Measurements from ENCODE around the gene SARDH. TPM values are rescaled to one million over a fixed set of nuclear protein-coding genes. Genes with fewer than 3 reads are reported as not detected.

Gene SARDH
- total RNA-seq, 1 donor from 2014 or later, result 5.7 TPM

GRCh38 chr9:133650026-133650425 lies 88.1 kb downstream of the SARDH start:
- no peak overlapping the region for H3K27ac ChIP-seq (ENCODE audit: low read depth, low read length)
- no peaks in the 10 kb centered on the region for H3K36me3 ChIP-seq (ENCODE audit: control insufficient read depth in 3 of 3, insufficient read depth in 3 of 3, low read length in 3 of 3)
- no peaks in the 10 kb centered on the region for H3K9me3 ChIP-seq (ENCODE audit: control insufficient read depth in 3 of 3, low read length in 3 of 3)
- H3K4me1 ChIP-seq (ENCODE audit: control insufficient read depth in 3 of 3, insufficient read depth in 3 of 3, low read length in 3 of 3), result no peaks in the 10 kb centered on the region
- H3K9ac ChIP-seq (ENCODE audit: low read depth in 1 of 3, low read length in 3 of 3), result no peak overlapping the region
- peaks cover 21 to 67% (median 58%) of the 10 kb centered on the region in 3 donors for H3K27me3 ChIP-seq (ENCODE audit: control insufficient read depth in 3 of 3, insufficient read depth in 3 of 3, low read length in 3 of 3)
- H3K4me3 ChIP-seq (ENCODE audit: low read length in 3 of 3), result no peak overlapping the region

- H3K27ac ChIP-seq (ENCODE audit: low read depth, low read length), result no peak overlapping the region
- no peaks in the 10 kb centered on the region for H3K4me1 ChIP-seq (ENCODE audit: control insufficient read depth in 3 of 3, insufficient read depth in 3 of 3, low read length in 3 of 3)
- no peaks in the 10 kb centered on the region for H3K36me3 ChIP-seq (ENCODE audit: control insufficient read depth in 3 of 3, insufficient read depth in 3 of 3, low read length in 3 of 3)
- H3K4me3 ChIP-seq (ENCODE audit: low read length in 3 of 3), result no peak overlapping the region
- H3K27me3 ChIP-seq (ENCODE audit: control insufficient read depth in 3 of 3, insufficient read depth in 3 of 3, low read length in 3 of 3), result peaks cover 18 to 63% (median 54%) of the 10 kb centered on the region in 3 donors
- no peak overlapping the region for H3K9ac ChIP-seq (ENCODE audit: low read depth in 1 of 3, low read length in 3 of 3)
- no peaks in the 10 kb centered on the region for H3K9me3 ChIP-seq (ENCODE audit: control insufficient read depth in 3 of 3, low read length in 3 of 3)
Measured at GRCh38 chr9:133649194-133649593, 89.0 kb downstream of the SARDH start.

GRCh38 chr9:133647765-133648469 lies 90.2 kb downstream of the SARDH start:
- Histone ChIP-seq H3K36me3 (ENCODE audit: control insufficient read depth in 3 of 3, insufficient read depth in 3 of 3, low read length in 3 of 3) (no peaks in the 10 kb centered on the region), H3K4me1 (ENCODE audit: control insufficient read depth in 3 of 3, insufficient read depth in 3 of 3, low read length in 3 of 3) (peaks cover 0 to under 1% (median 0%) of the 10 kb centered on the region in 3 donors), H3K9ac (ENCODE audit: low read depth in 1 of 3, low read length in 3 of 3) (no peak overlapping the region), H3K4me3 (ENCODE audit: low read length in 3 of 3) (no peak overlapping the region), H3K9me3 (ENCODE audit: control insufficient read depth in 3 of 3, low read length in 3 of 3) (no peaks in the 10 kb centered on the region), H3K27ac (ENCODE audit: low read depth, low read length) (no peak overlapping the region), H3K27me3 (ENCODE audit: control insufficient read depth in 3 of 3, insufficient read depth in 3 of 3, low read length in 3 of 3) (peaks cover 14 to 55% (median 45%) of the 10 kb centered on the region in 3 donors)

GRCh38 chr9:133647148-133647547 lies 91.0 kb downstream of the SARDH start:
- no peaks in the 10 kb centered on the region for H3K9me3 ChIP-seq (ENCODE audit: control insufficient read depth in 3 of 3, low read length in 3 of 3)
- H3K9ac ChIP-seq (ENCODE audit: low read depth in 1 of 3, low read length in 3 of 3), result no peak overlapping the region
- H3K4me3 ChIP-seq (ENCODE audit: low read length in 3 of 3), result no peak overlapping the region
- H3K27ac ChIP-seq (ENCODE audit: low read depth, low read length), result no peak overlapping the region
- H3K36me3 ChIP-seq (ENCODE audit: control insufficient read depth in 3 of 3, insufficient read depth in 3 of 3, low read length in 3 of 3), result no peaks in the 10 kb centered on the region
- peaks cover 16 to 54% (median 40%) of the 10 kb centered on the region in 3 donors for H3K27me3 ChIP-seq (ENCODE audit: control insufficient read depth in 3 of 3, insufficient read depth in 3 of 3, low read length in 3 of 3)
- H3K4me1 ChIP-seq (ENCODE audit: control insufficient read depth in 3 of 3, insufficient read depth in 3 of 3, low read length in 3 of 3), result peaks cover 0 to 2% (median 0%) of the 10 kb centered on the region in 3 donors

- Histone ChIP-seq H3K27ac (ENCODE audit: low read depth, low read length) (no peak overlapping the region), H3K9ac (ENCODE audit: low read depth in 1 of 3, low read length in 3 of 3) (no peak overlapping the region), H3K9me3 (ENCODE audit: control insufficient read depth in 3 of 3, low read length in 3 of 3) (no peaks in the 10 kb centered on the region), H3K36me3 (ENCODE audit: control insufficient read depth in 3 of 3, insufficient read depth in 3 of 3, low read length in 3 of 3) (no peaks in the 10 kb centered on the region), H3K27me3 (ENCODE audit: control insufficient read depth in 3 of 3, insufficient read depth in 3 of 3, low read length in 3 of 3) (peaks cover 13 to 47% (median 43%) of the 10 kb centered on the region in 3 donors), H3K4me1 (ENCODE audit: control insufficient read depth in 3 of 3, insufficient read depth in 3 of 3, low read length in 3 of 3) (peaks cover 0 to 2% (median 0%) of the 10 kb centered on the region in 3 donors), H3K4me3 (ENCODE audit: low read length in 3 of 3) (no peak overlapping the region)
Measured at GRCh38 chr9:133645021-133645765, 93.0 kb downstream of the SARDH start.

GRCh38 chr9:133643978-133644760 lies 94.0 kb downstream of the SARDH start:
- Histone ChIP-seq H3K9ac (ENCODE audit: low read depth in 1 of 3, low read length in 3 of 3) (no peak overlapping the region), H3K4me1 (ENCODE audit: control insufficient read depth in 3 of 3, insufficient read depth in 3 of 3, low read length in 3 of 3) (peaks cover 0 to 2% (median 0%) of the 10 kb centered on the region in 3 donors), H3K9me3 (ENCODE audit: control insufficient read depth in 3 of 3, low read length in 3 of 3) (no peaks in the 10 kb centered on the region), H3K27me3 (ENCODE audit: control insufficient read depth in 3 of 3, insufficient read depth in 3 of 3, low read length in 3 of 3) (peaks cover 13 to 46% (median 46%) of the 10 kb centered on the region in 3 donors), H3K4me3 (ENCODE audit: low read length in 3 of 3) (no peak overlapping the region), H3K27ac (ENCODE audit: low read depth, low read length) (no peak overlapping the region), H3K36me3 (ENCODE audit: control insufficient read depth in 3 of 3, insufficient read depth in 3 of 3, low read length in 3 of 3) (no peaks in the 10 kb centered on the region)

GRCh38 chr9:133643362-133643755 lies 94.8 kb downstream of the SARDH start:
- H3K27me3 ChIP-seq (ENCODE audit: control insufficient read depth in 3 of 3, insufficient read depth in 3 of 3, low read length in 3 of 3), result peaks cover 13 to 46% (median 43%) of the 10 kb centered on the region in 3 donors
- H3K9ac ChIP-seq (ENCODE audit: low read depth in 1 of 3, low read length in 3 of 3), result no peak overlapping the region
- H3K4me3 ChIP-seq (ENCODE audit: low read length in 3 of 3), result no peak overlapping the region
- H3K4me1 ChIP-seq (ENCODE audit: control insufficient read depth in 3 of 3, insufficient read depth in 3 of 3, low read length in 3 of 3), result peaks cover 0 to 2% (median 0%) of the 10 kb centered on the region in 3 donors
- no peaks in the 10 kb centered on the region for H3K9me3 ChIP-seq (ENCODE audit: control insufficient read depth in 3 of 3, low read length in 3 of 3)
- no peaks in the 10 kb centered on the region for H3K36me3 ChIP-seq (ENCODE audit: control insufficient read depth in 3 of 3, insufficient read depth in 3 of 3, low read length in 3 of 3)
- no peak overlapping the region for H3K27ac ChIP-seq (ENCODE audit: low read depth, low read length)

GRCh38 chr9:133642708-133643361 lies 95.3 kb downstream of the SARDH start:
- Histone ChIP-seq H3K4me3 (ENCODE audit: low read length in 3 of 3) (no peak overlapping the region), H3K27me3 (ENCODE audit: control insufficient read depth in 3 of 3, insufficient read depth in 3 of 3, low read length in 3 of 3) (peaks cover 13 to 41% (median 38%) of the 10 kb centered on the region in 3 donors), H3K9me3 (ENCODE audit: control insufficient read depth in 3 of 3, low read length in 3 of 3) (no peaks in the 10 kb centered on the region), H3K36me3 (ENCODE audit: control insufficient read depth in 3 of 3, insufficient read depth in 3 of 3, low read length in 3 of 3) (no peaks in the 10 kb centered on the region), H3K4me1 (ENCODE audit: control insufficient read depth in 3 of 3, insufficient read depth in 3 of 3, low read length in 3 of 3) (peaks cover 0 to 2% (median 0%) of the 10 kb centered on the region in 3 donors), H3K9ac (ENCODE audit: low read depth in 1 of 3, low read length in 3 of 3) (no peak overlapping the region), H3K27ac (ENCODE audit: low read depth, low read length) (no peak overlapping the region)

GRCh38 chr9:133641861-133642595 lies 96.1 kb downstream of the SARDH start:
- Histone ChIP-seq H3K27ac (ENCODE audit: low read depth, low read length) (no peak overlapping the region), H3K9me3 (ENCODE audit: control insufficient read depth in 3 of 3, low read length in 3 of 3) (no peaks in the 10 kb centered on the region), H3K4me1 (ENCODE audit: control insufficient read depth in 3 of 3, insufficient read depth in 3 of 3, low read length in 3 of 3) (peaks cover 0 to 2% (median 0%) of the 10 kb centered on the region in 3 donors), H3K4me3 (ENCODE audit: low read length in 3 of 3) (no peak overlapping the region), H3K36me3 (ENCODE audit: control insufficient read depth in 3 of 3, insufficient read depth in 3 of 3, low read length in 3 of 3) (no peaks in the 10 kb centered on the region), H3K9ac (ENCODE audit: low read depth in 1 of 3, low read length in 3 of 3) (no peak overlapping the region), H3K27me3 (ENCODE audit: control insufficient read depth in 3 of 3, insufficient read depth in 3 of 3, low read length in 3 of 3) (peaks cover 12 to 37% (median 32%) of the 10 kb centered on the region in 3 donors)
